Measurements from ENCODE around the gene SPATA13.

- no peak for TF ChIP-seq CTCF (IDR thresholded peaks at IDR 0.05; ENCODE audit: poor library complexity)
- TF ChIP-seq EZH2phosphoT487 (IDR thresholded peaks at IDR 0.05; ENCODE audit: low read depth, severe bottlenecking, unreplicated experiment) = no peak
Measured at GRCh38 chr13:24243302-24243701, 82.8 kb downstream of the SPATA13 start.
